WI38 (cell line): Measurements from ENCODE around the gene EXOC4.

Experiments used
- H3K4me3 ChIP-seq: 2 replicates; pipeline ENCODE4 v1.5.1; 2011; ENCODE audit warnings: low read depth, mild to moderate bottlenecking, control low read depth, low read length
- CTCF ChIP-seq: IDR thresholded peaks from 2 replicates; pipeline ENCODE4 v1.5.1; 2012; ENCODE audit warnings: low read depth, mild to moderate bottlenecking, control low read depth, low read length

Gene EXOC4

DNA sequence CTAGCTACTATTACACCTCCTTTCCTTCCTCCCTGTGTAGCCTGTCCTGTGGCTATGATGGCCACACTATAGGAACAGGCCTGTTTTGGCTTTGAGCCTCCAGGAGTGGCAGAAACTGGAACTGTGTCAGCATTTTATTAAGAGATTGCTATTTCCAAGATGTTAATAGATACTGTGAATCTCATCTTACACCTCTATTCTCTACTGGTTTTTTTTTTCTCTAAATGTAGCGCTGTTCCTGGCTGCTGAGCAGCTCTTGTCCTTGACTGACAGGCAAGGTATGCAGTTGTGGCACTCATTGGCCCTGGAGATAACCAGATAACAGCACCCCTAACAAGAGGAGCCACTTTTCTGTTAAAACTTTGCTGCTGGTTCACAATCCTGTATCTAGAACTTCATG is 119.5 kb downstream of the EXOC4 start:
- no peak for TF ChIP-seq CTCF
- H3K4me3 ChIP-seq, result no peak overlapping the region

DNA sequence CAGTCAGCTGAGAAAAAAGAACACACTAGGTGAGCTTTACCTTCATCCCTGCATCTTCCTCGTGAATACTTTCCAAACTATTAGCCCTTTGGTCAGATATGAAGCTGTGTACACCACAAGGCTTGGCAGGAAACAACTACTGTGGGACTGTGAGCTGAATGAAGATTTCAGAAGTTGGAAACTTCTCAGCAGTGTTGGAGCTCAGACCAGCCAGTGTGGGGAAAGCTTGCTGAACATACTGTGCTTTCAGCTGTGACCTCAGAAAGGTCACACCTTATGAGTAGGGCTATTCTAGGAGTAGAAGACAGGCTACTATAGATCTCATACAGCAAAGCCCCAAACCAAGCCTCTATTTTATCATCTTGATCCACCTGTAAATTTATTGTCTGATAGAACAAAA is 123.6 kb downstream of the EXOC4 start:
- no peak overlapping the region for H3K4me3 ChIP-seq
- no peak for TF ChIP-seq CTCF

GRCh38 chr7:133381965-133382364 is 129.1 kb downstream of the EXOC4 start:
- no peak overlapping the region for H3K4me3 ChIP-seq
- TF ChIP-seq CTCF, result no peak

DNA sequence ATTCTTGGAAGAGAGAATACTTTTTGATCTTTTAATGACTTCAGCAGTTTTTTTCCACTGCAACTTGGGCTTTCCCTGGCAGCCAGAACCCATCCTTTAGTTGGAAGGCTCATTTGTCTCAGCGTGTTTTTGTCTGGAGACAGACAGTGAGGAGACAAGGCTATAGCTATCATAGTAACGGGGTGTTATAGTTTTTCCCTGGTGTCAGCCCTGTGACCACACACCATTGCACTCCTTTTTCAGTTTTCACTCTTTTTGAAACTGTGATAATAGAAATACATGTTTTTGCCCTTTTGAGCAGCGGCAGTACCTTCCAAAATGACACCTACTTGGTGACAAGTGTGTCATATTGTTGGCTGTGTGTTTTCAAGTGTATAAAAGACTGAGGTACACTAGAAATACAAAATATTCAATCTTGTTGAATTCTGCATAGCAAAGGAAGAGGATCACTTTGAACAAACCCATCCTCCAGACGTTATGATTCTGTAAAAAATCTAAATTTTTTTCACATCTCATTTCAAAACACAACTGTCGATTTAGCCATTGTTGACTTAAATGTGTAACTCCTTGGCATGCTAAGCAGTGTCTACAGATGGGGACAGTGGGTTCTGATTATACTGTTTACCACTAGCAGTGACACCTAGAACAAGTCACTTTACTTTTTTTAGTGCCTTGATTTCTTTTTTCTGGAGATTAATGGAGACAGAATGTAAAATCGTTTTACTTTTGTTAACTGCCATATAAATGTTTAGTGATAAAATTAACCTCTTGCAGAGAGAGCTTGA is 130.1 kb downstream of the EXOC4 start:
- TF ChIP-seq CTCF, result no peak
- H3K4me3 ChIP-seq, result no peak overlapping the region

DNA sequence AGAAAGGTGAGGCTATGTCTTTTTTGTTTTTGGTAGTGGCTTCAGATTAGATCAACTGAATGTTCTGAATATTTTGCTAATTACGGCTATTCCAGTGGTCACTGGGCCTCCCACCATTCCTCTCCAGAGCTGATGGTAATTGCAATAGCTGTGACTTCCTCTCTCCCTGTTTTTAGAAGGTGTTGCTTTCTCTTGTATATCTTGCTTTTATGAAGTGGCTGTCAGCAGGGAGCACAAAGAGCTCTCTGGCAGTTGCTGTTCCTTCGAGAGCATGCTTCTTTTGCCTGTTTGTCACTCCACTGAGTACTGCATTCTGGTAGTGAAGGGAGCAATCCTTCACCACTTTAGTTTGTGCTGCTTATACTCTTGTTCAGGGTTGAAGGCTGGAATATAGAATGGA is 133.3 kb downstream of the EXOC4 start:
- TF ChIP-seq CTCF, result no peak
- no peak overlapping the region for H3K4me3 ChIP-seq

DNA sequence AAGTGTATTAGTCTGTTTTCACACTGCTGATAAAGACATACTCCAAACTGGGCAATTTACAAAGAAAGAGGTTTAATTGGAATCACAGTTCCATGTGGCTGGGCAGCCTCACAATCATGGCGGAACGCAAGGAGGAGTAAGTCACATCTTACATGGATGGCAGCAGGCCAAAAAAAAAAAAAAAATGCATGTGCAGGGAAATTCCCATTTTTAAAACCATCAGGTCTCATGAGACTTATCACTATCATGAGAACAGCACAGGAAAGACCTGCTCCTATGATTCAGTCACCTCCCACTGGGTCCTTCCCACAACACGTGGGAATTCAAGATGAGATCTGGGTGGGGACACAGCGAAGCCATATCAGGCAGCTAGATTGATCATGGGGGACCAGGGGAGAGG is 136.8 kb downstream of the EXOC4 start:
- no peak overlapping the region for H3K4me3 ChIP-seq

More for the DNA sequence above, 136.8 kb downstream of the EXOC4 start:
- no peak for TF ChIP-seq CTCF
